H9 (cell line): Measurements from ENCODE around the gene FBLN1. TPM values are rescaled to one million over a fixed set of nuclear protein-coding genes. Genes with fewer than 3 reads are reported as not detected.

Source experiments
- DNase-seq: peaks from one replicate; pipeline ENCODE4 v3.0.0-alpha.2; 2017
- H2AFZ ChIP-seq: one replicate; pipeline ENCODE4 v1.6.1; 2013; ENCODE audit warnings: mild to moderate bottlenecking, low read length, control low read depth, moderate library complexity
- H2AK5ac ChIP-seq: 2 replicates; pipeline ENCODE4 v1.6.1; 2013; ENCODE audit warnings: low read length, control low read depth, mixed read lengths; ENCODE audit not compliant: insufficient read length
- H2BK120ac ChIP-seq: one replicate; pipeline ENCODE4 v1.6.1; 2013; ENCODE audit warnings: low read depth, mild to moderate bottlenecking, low read length, control low read depth, inconsistent platforms; ENCODE audit not compliant: poor library complexity, severe bottlenecking
- H2BK12ac ChIP-seq: 2 replicates; pipeline ENCODE4 v1.6.1; 2013; ENCODE audit warnings: low read length, control low read depth, mixed read lengths, low read depth; ENCODE audit not compliant: insufficient read length
- H2BK15ac ChIP-seq: 2 replicates; pipeline ENCODE4 v1.6.1; 2013; ENCODE audit warnings: low read depth, low read length, control low read depth
- H2BK20ac ChIP-seq: one replicate; pipeline ENCODE4 v1.6.1; 2013; ENCODE audit warnings: low read depth, mild to moderate bottlenecking, low read length, control low read depth, inconsistent platforms; ENCODE audit not compliant: poor library complexity, severe bottlenecking
- H2BK5ac ChIP-seq: 2 replicates; pipeline ENCODE4 v1.6.1; 2013; ENCODE audit warnings: low read length, control low read depth, mixed read lengths; ENCODE audit not compliant: insufficient read length
- H3K14ac ChIP-seq: 2 replicates; pipeline ENCODE4 v1.6.1; 2013; ENCODE audit warnings: low read length, control low read depth; ENCODE audit not compliant: insufficient read depth
- H3K18ac ChIP-seq: 2 replicates; pipeline ENCODE4 v1.6.1; 2013; ENCODE audit warnings: low read depth, mild to moderate bottlenecking, mixed read lengths, low read length, control low read depth; ENCODE audit not compliant: insufficient read length
- H3K23ac ChIP-seq: 2 replicates; pipeline ENCODE4 v1.6.1; 2013; ENCODE audit warnings: low read length, control low read depth, mixed read lengths, low read depth; ENCODE audit not compliant: insufficient read length
- H3K23me2 ChIP-seq: 2 replicates; pipeline ENCODE4 v1.6.1; 2013; ENCODE audit warnings: low read depth, mild to moderate bottlenecking, mixed read lengths, low read length, control low read depth; ENCODE audit not compliant: insufficient read length, poor library complexity, severe bottlenecking
- H3K27ac ChIP-seq: 2 replicates; pipeline ENCODE4 v1.5.1; 2013; ENCODE audit warnings: low read length, control low read depth, mixed read lengths, low read depth; ENCODE audit not compliant: insufficient read length
- H3K27me3 ChIP-seq: 2 replicates; pipeline ENCODE4 v1.6.1; 2013; ENCODE audit warnings: low read length, control low read depth, inconsistent platforms; ENCODE audit not compliant: insufficient read depth
- H3K4ac ChIP-seq: 2 replicates; pipeline ENCODE4 v1.6.1; 2013; ENCODE audit warnings: low read depth, mild to moderate bottlenecking, control low read depth, inconsistent platforms, low read length, moderate library complexity
- H3K4me1 ChIP-seq: 2 replicates; pipeline ENCODE4 v1.6.1; 2013; ENCODE audit warnings: low read length, control low read depth, inconsistent platforms; ENCODE audit not compliant: insufficient read depth
- H3K4me2 ChIP-seq: 2 replicates; pipeline ENCODE4 v1.6.1; 2013; ENCODE audit warnings: low read length, control low read depth, mixed read lengths; ENCODE audit not compliant: insufficient read length, insufficient read depth
- H3K56ac ChIP-seq: 2 replicates; pipeline ENCODE4 v1.6.1; 2013; ENCODE audit warnings: low read depth, mild to moderate bottlenecking, mixed read lengths, low read length, control low read depth; ENCODE audit not compliant: insufficient read length
- H3K79me1 ChIP-seq: 2 replicates; pipeline ENCODE4 v1.6.1; 2013; ENCODE audit warnings: low read depth, mild to moderate bottlenecking, moderate library complexity, low read length, control low read depth, inconsistent platforms; ENCODE audit not compliant: insufficient read depth, poor library complexity, severe bottlenecking
- H3K79me2 ChIP-seq: 2 replicates; pipeline ENCODE4 v1.6.1; 2013; ENCODE audit warnings: low read length, control low read depth, inconsistent platforms; ENCODE audit not compliant: insufficient read depth
- H3K9ac ChIP-seq: 2 replicates; pipeline ENCODE4 v1.6.1; 2013; ENCODE audit warnings: low read length, control low read depth, mixed read lengths; ENCODE audit not compliant: insufficient read length; ENCODE audit errors: extremely low read depth
- H3K9me3 ChIP-seq: one replicate; pipeline ENCODE4 v1.6.1; 2013; ENCODE audit warnings: low read depth, low read length, inconsistent platforms; ENCODE audit not compliant: control insufficient read depth
- H3T11ph ChIP-seq: one replicate; pipeline ENCODE4 v1.6.1; 2013; ENCODE audit warnings: mild to moderate bottlenecking, low read length, control low read depth, inconsistent platforms
- H4K20me1 ChIP-seq: one replicate; pipeline ENCODE4 v1.6.1; 2013; ENCODE audit not compliant: control insufficient read depth, insufficient read length, insufficient read depth
- H4K5ac ChIP-seq: 2 replicates; pipeline ENCODE4 v1.6.1; 2013; ENCODE audit warnings: low read depth, mild to moderate bottlenecking, mixed read lengths, low read length, control low read depth; ENCODE audit not compliant: insufficient read length
- H4K8ac ChIP-seq: replicated peaks from 2 replicates; pipeline ENCODE4 v1.6.1; 2013; ENCODE audit warnings: low read length, control low read depth, mixed read lengths, low read depth; ENCODE audit not compliant: insufficient read length
- H4K91ac ChIP-seq: 2 replicates; pipeline ENCODE4 v1.6.1; 2013; ENCODE audit warnings: low read depth, mild to moderate bottlenecking, moderate library complexity, mixed read lengths, low read length, control low read depth; ENCODE audit not compliant: insufficient read length
- H3K27ac Mint-ChIP-seq, 3 experiments: 2 replicates in 2 of 3; 3 replicates in 1 of 3; pipeline ENCODE4 v1.8.0; 2020 to 2021; ENCODE audit warnings: mixed read lengths in 3 of 3, mild to moderate bottlenecking in 1 of 3, moderate library complexity in 1 of 3
- H3K27me3 Mint-ChIP-seq: 2 replicates; pipeline ENCODE4 v1.8.0; 2021; ENCODE audit warnings: low read depth, mild to moderate bottlenecking, moderate library complexity, mixed read lengths
- H3K36me3 Mint-ChIP-seq, 3 experiments: 2 replicates in 2 of 3; 3 replicates in 1 of 3; pipeline ENCODE4 v1.8.0; 2020 to 2021; ENCODE audit warnings: low read depth in 3 of 3, mixed read lengths in 3 of 3; ENCODE audit not compliant: insufficient read depth in 1 of 3
- H3K4me1 Mint-ChIP-seq, 2 experiments: 2 replicates each; pipeline ENCODE4 v1.8.0; 2020; ENCODE audit warnings: mixed read lengths in 2 of 2
- H3K4me3 Mint-ChIP-seq, 2 experiments: 2 replicates in 1 of 2; 3 replicates in 1 of 2; pipeline ENCODE4 v1.8.0; 2020 to 2021; ENCODE audit warnings: mild to moderate bottlenecking in 2 of 2, mixed read lengths in 2 of 2, moderate library complexity in 1 of 2
- H3K9me3 Mint-ChIP-seq, 2 experiments: 2 replicates in 1 of 2; 3 replicates in 1 of 2; pipeline ENCODE4 v1.8.0; 2020; ENCODE audit warnings: mild to moderate bottlenecking in 2 of 2, mixed read lengths in 2 of 2, moderate library complexity in 1 of 2
- CTCF ChIP-seq: fragments of 200-600 bp; sonication (generic); conservative IDR thresholded peaks from 3 replicates; pipeline ENCODE4 v1.8.0; 2021; ENCODE audit warnings: antibody characterized with exemption, mild to moderate bottlenecking
- WGBS: extraction: QIAGEN DNeasy Blood & Tissue Kit; methylation state at CpG from one replicate; pipeline ENCODE4 v1.1.7; 2013; ENCODE audit warnings: missing lambda C conversion rate, low lambda C conversion rate, mixed read lengths; ENCODE audit not compliant: insufficient read length; ENCODE audit errors: extremely low coverage; 5-methylcytosine and 5-hydroxymethylcytosine counted together
- total RNA-seq: library from RNA; stranded (reverse); gene quantifications from 2 replicates; pipeline ENCODE4 v1.2.1, GENCODE V29; 2021

FBLN1 gene
- total RNA-seq, 1 experiment from 2014 or later = 140 TPM

- Histone ChIP-seq H2BK120ac (no peak overlapping the region), H2BK20ac (no peak overlapping the region), H3K9me3 (no peaks in the 10 kb centered on the region), H3K4me2 (no peak overlapping the region), H3T11ph (no peak overlapping the region), H3K56ac (no peak overlapping the region), H2AK5ac (no peak overlapping the region), H3K23me2 (no peaks in the 10 kb centered on the region), H3K79me1 (no peaks in the 10 kb centered on the region), H4K20me1 (no peaks in the 10 kb centered on the region), H3K27ac (no peak overlapping the region), H2AFZ (no peak overlapping the region), H4K8ac (no peak overlapping the region), H2BK5ac (no peak overlapping the region), H2BK12ac (no peak overlapping the region), H2BK15ac (no peak overlapping the region), H3K4me1 (no peaks in the 10 kb centered on the region), H3K79me2 (peaks cover 2% of the 10 kb centered on the region; the same call in 1 of the 2 replicates), H3K18ac (no peak overlapping the region), H3K23ac (no peak overlapping the region), H4K5ac (no peak overlapping the region), H3K4ac (no peak overlapping the region), H4K91ac (no peak overlapping the region), H3K27me3 (no peaks in the 10 kb centered on the region), H3K14ac (no peak overlapping the region; the same call in 1 of the 2 replicates), H3K9ac (no peak overlapping the region)
- WGBS = no CpG with 5 or more reads among the region's 15 CpGs
- Mint-ChIP-seq H3K27ac (no peak overlapping the region), H3K4me3 (no peak overlapping the region), H3K36me3 (no peaks in the 10 kb centered on the region; a peak in 2 of 7 replicates), H3K9me3 (no peaks in the 10 kb centered on the region), H3K4me1 (peaks cover 7 to 16% of the 10 kb centered on the region in 2 experiments), H3K27me3 (peaks cover 5% of the 10 kb centered on the region; the same call in 1 of the 2 replicates)
- no peak for DNase-seq
- TF ChIP-seq CTCF = no peak
These were observed 110.3 kb downstream of the FBLN1 start for GRCh38 chr22:45612940-45613339.
